K562 (cell line): Measurements from ENCODE around the gene AANAT. TPM values are rescaled to one million over a fixed set of nuclear protein-coding genes. Genes with fewer than 3 reads are reported as not detected.

Experiments used
- ARID2 ChIP-seq: fragments of 450-650 bp; IDR thresholded peaks from 2 replicates; pipeline ENCODE4 v1.6.1; 2017; ENCODE audit warnings: antibody characterized with exemption, mild to moderate bottlenecking
- ATF3 ChIP-seq, 2 experiments: fragments of 450-650 bp in 1 of 2; sonication (generic) in 1 of 2; formaldehyde crosslinking in 1 of 2; IDR thresholded peaks in 1 of 2; conservative IDR thresholded peaks in 1 of 2; 2 replicates each; pipeline versions ENCODE4 v1.6.1 to v1.8.1; 2016 to 2023; ENCODE audit warnings: mild to moderate bottlenecking in 2 of 2, moderate library complexity in 2 of 2, inconsistent platforms in 1 of 2, missing genetic modification reagents in 1 of 2
- CGGBP1 ChIP-seq: fragments of 250-450 bp; sonication (Bioruptor Pico); IDR thresholded peaks from 2 replicates; pipeline ENCODE4 v1.9.0; 2021; ENCODE audit warnings: mild to moderate bottlenecking
- DEAF1 ChIP-seq: fragments of 450-650 bp; formaldehyde crosslinking; IDR thresholded peaks from 2 replicates; pipeline ENCODE4 v1.4.0; 2020; ENCODE audit warnings: mild to moderate bottlenecking, moderate library complexity
- E2F1 ChIP-seq: sonication (generic); formaldehyde crosslinking; IDR thresholded peaks from 2 replicates; pipeline ENCODE4 v1.8.1; 2023; ENCODE audit warnings: mild to moderate bottlenecking, missing genetic modification reagents, moderate library complexity
- E2F6 ChIP-seq, 2 experiments: IDR thresholded peaks; 2 replicates each; pipeline ENCODE4 v1.6.1; 2011; ENCODE audit warnings: borderline replicate concordance in 1 of 2, control low read depth in 1 of 2, low read depth in 1 of 2, low read length in 1 of 2, mild to moderate bottlenecking in 1 of 2, mixed read lengths in 1 of 2, moderate library complexity in 1 of 2; ENCODE audit not compliant: insufficient read depth in 1 of 2, insufficient read length in 1 of 2, poor library complexity in 1 of 2, severe bottlenecking in 1 of 2; ENCODE audit errors: extremely low read depth in 1 of 2
- FOXJ3 ChIP-seq: sonication (generic); formaldehyde crosslinking; IDR thresholded peaks from 2 replicates; pipeline ENCODE4 v1.4.0; 2020; ENCODE audit warnings: mild to moderate bottlenecking, missing genetic modification reagents
- GABPB1 ChIP-seq: sonication (generic); formaldehyde crosslinking; IDR thresholded peaks from 2 replicates; pipeline ENCODE4 v1.8.0; 2022; ENCODE audit warnings: mild to moderate bottlenecking, missing genetic modification reagents
- JUND ChIP-seq, 2 experiments: IDR thresholded peaks; 2 replicates in 1 of 2; 3 replicates in 1 of 2; pipeline ENCODE4 v1.6.1; 2011; ENCODE audit warnings: borderline replicate concordance in 2 of 2, low read depth in 2 of 2, low read length in 2 of 2, improper control_type of control experiment in 1 of 2, missing biosample characterization in 1 of 2, missing genetic modification characterization in 1 of 2, missing genetic modification reagents in 1 of 2
- RBFOX2 ChIP-seq: fragments of 200-400 bp; formaldehyde crosslinking; IDR thresholded peaks from 2 replicates; pipeline ENCODE4 v1.6.1; 2017; ENCODE audit warnings: low read depth, mild to moderate bottlenecking, low read length, moderate library complexity
- U2AF1 ChIP-seq: fragments of 200-400 bp; formaldehyde crosslinking; optimal IDR thresholded peaks from 2 replicates; pipeline ENCODE3; 2017; ENCODE audit warnings: mild to moderate bottlenecking, low read depth, low read length, moderate library complexity
- YY1 ChIP-seq, 3 experiments: IDR thresholded peaks; 2 replicates each; pipeline ENCODE4 v1.6.1; 2011; ENCODE audit warnings: low read length in 2 of 3, mild to moderate bottlenecking in 2 of 3, moderate library complexity in 2 of 3, borderline replicate concordance in 1 of 3, control low read depth in 1 of 3, low read depth in 1 of 3; ENCODE audit not compliant: insufficient read depth in 3 of 3, insufficient replicate concordance in 2 of 3, control insufficient read depth in 1 of 3, insufficient read length in 1 of 3; ENCODE audit errors: extremely low read depth in 1 of 3
- ZBTB33 ChIP-seq: sonication (generic); formaldehyde crosslinking; IDR thresholded peaks from 2 replicates; pipeline ENCODE4 v1.8.1; 2023; ENCODE audit warnings: mild to moderate bottlenecking, missing genetic modification reagents
- polyA plus RNA-seq, 8 experiments: library from polyadenylated mRNA; depleted of rRNA in 4 of 8; stranded (reverse) in 5 of 8; unstranded in 3 of 8; fragments of >200 nt; fragmentation: Nextera tagmentation in 2 of 8; fragmentation: Illumina TruSeq in 1 of 8; extraction: Ambion mirVana in 2 of 8; extraction: Trizol in 1 of 8; gene quantifications; 2 replicates each; pipeline versions ENCODE4 v1.2.1 to v1.2.3, GENCODE V29; 2011 to 2014; ENCODE audit warnings: inconsistent platforms in 1 of 8, missing spikeins in 1 of 8
- total RNA-seq, 7 experiments: library from RNA; depleted of rRNA in 6 of 7; stranded (reverse); fragments of >200 nt in 6 of 7; fragmentation: Illumina TruSeq in 2 of 7; extraction: Trizol in 2 of 7; gene quantifications; 2 replicates each; pipeline versions ENCODE4 v1.2.1 to v1.2.3, GENCODE V29; 2011 to 2021; ENCODE audit warnings: low replicate concordance in 1 of 7

Gene AANAT
- total and polyA plus RNA-seq, 9 of the 15 experiments (the other 6 are each of a cell fraction or from before 2014, with no cell fraction given): not detected

- TF ChIP-seq ZBTB33: 0 out of 2 replicates have a peak, but pooled peaks have one; percentile 38
- TF ChIP-seq JUND (IDR thresholded peaks at IDR 0.05; ENCODE audit: borderline replicate concordance, low read depth, low read length): 0 out of 2 replicates have a peak, but pooled peaks have one; percentile 11
- no peak for TF ChIP-seq JUND (tag; IDR thresholded peaks at IDR 0.05; ENCODE audit: borderline replicate concordance, low read depth, low read length)
- TF ChIP-seq DEAF1 (CRISPR knock-in tag): peak; percentile 81
- TF ChIP-seq RBFOX2: 0 out of 2 replicates have a peak, but pooled peaks have one; percentile 15
- TF ChIP-seq E2F6 (IDR thresholded peaks at IDR 0.05; ENCODE audit: borderline replicate concordance in 1 of 2, extremely low read depth in 1 of 2, insufficient read depth in 1 of 2, insufficient read length in 1 of 2, low read depth in 1 of 2, low read length in 1 of 2, poor library complexity in 1 of 2, severe bottlenecking in 1 of 2): peak; percentile 26 to 56
- TF ChIP-seq GABPB1: no peak
- TF ChIP-seq ATF3 (IDR thresholded peaks at IDR 0.05): no peak
- TF ChIP-seq ATF3 (CRISPR knock-in tag; conservative IDR thresholded peaks at IDR 0.05): 0 out of 2 replicates have a peak, but pooled peaks have one; percentile 30
- no peak for TF ChIP-seq CGGBP1
- TF ChIP-seq YY1 (IDR thresholded peaks at IDR 0.05; ENCODE audit: borderline replicate concordance in 1 of 3, control insufficient read depth in 1 of 3, extremely low read depth in 1 of 3, insufficient read depth in 3 of 3, insufficient read length in 1 of 3, insufficient replicate concordance in 2 of 3, low read depth in 1 of 3, low read length in 2 of 3): peak in 1 of 3 experiments; percentile 42
- TF ChIP-seq ARID2: peak; percentile 95
- TF ChIP-seq U2AF1: no peak
- no peak for TF ChIP-seq FOXJ3 (CRISPR knock-in tag)
- TF ChIP-seq E2F1 (CRISPR knock-in tag): peak; percentile 66; the same call in 1 of the 2 replicates
These were observed 39.3 kb downstream of the AANAT start (continued) for GRCh38 chr17:76506408-76507345.
